WTC11 (cell line): ENCODE measurements around the gene SLC25A26. TPM values are rescaled to one million over a fixed set of nuclear protein-coding genes. Genes with fewer than 3 reads are reported as not detected.

Experiments
- AFF4 ChIP-seq: sonication (generic); formaldehyde crosslinking; IDR thresholded peaks from 2 replicates; pipeline ENCODE4 v1.8.1; 2023; ENCODE audit warnings: mild to moderate bottlenecking, missing genetic modification reagents, borderline replicate concordance
- AR ChIP-seq: fragments of 250-450 bp; sonication (Bioruptor Pico); IDR thresholded peaks from 2 replicates; pipeline ENCODE4 v1.9.0; 2021; ENCODE audit warnings: mild to moderate bottlenecking
- ARID4B ChIP-seq: sonication (generic); formaldehyde crosslinking; IDR thresholded peaks from 2 replicates; pipeline ENCODE4 v1.8.0; 2023; ENCODE audit warnings: missing genetic modification reagents, mild to moderate bottlenecking, borderline replicate concordance
- GABPB1 ChIP-seq: sonication (generic); formaldehyde crosslinking; IDR thresholded peaks from 2 replicates; pipeline ENCODE4 v1.8.1; 2023; ENCODE audit warnings: mild to moderate bottlenecking, missing genetic modification reagents
- KAT7 ChIP-seq: sonication (generic); formaldehyde crosslinking; IDR thresholded peaks from 2 replicates; pipeline ENCODE4 v1.8.1; 2023; ENCODE audit warnings: missing genetic modification reagents, mild to moderate bottlenecking, borderline replicate concordance
- MXD4 ChIP-seq: fragments of 250-450 bp; sonication (Bioruptor Pico); IDR thresholded peaks from 2 replicates; pipeline ENCODE4 v1.8.0; 2021; ENCODE audit warnings: mild to moderate bottlenecking, moderate library complexity, borderline replicate concordance
- NFYB ChIP-seq: sonication (generic); formaldehyde crosslinking; conservative IDR thresholded peaks from 2 replicates; pipeline ENCODE4 v1.8.0; 2022; ENCODE audit warnings: low read depth, missing genetic modification reagents
- NR3C1 ChIP-seq: sonication (generic); formaldehyde crosslinking; conservative IDR thresholded peaks from 2 replicates; pipeline ENCODE4 v1.8.1; 2023; ENCODE audit warnings: low read depth, mild to moderate bottlenecking, missing genetic modification reagents
- OVOL2 ChIP-seq: fragments of 250-450 bp; sonication (Bioruptor Pico); IDR thresholded peaks from 2 replicates; pipeline ENCODE4 v1.9.0; 2021; ENCODE audit warnings: mild to moderate bottlenecking, borderline replicate concordance
- USF1 ChIP-seq: sonication (generic); formaldehyde crosslinking; IDR thresholded peaks from 2 replicates; pipeline ENCODE4 v1.8.0; 2022; ENCODE audit warnings: mild to moderate bottlenecking, missing genetic modification reagents
- ZNF232 ChIP-seq: sonication (generic); formaldehyde crosslinking; IDR thresholded peaks from 2 replicates; pipeline ENCODE4 v1.8.0; 2022; ENCODE audit warnings: mild to moderate bottlenecking, missing genetic modification reagents
- total RNA-seq: library from RNA; stranded (reverse); gene quantifications from 3 replicates; pipeline ENCODE4 v1.2.3, GENCODE V29; 2021
- TF ChIP-seq, protein P1 (sequence below): fragments of 250-450 bp; sonication (Bioruptor Pico); IDR thresholded peaks from 2 replicates; pipeline ENCODE4 v1.9.0; 2021; ENCODE audit warnings: mild to moderate bottlenecking
- TF ChIP-seq, protein P2 (sequence below): sonication (generic); formaldehyde crosslinking; IDR thresholded peaks from 2 replicates; pipeline ENCODE4 v1.8.0; 2022; ENCODE audit warnings: mild to moderate bottlenecking, missing genetic modification reagents
- TF ChIP-seq, protein P3 (sequence below): sonication (generic); formaldehyde crosslinking; IDR thresholded peaks from 2 replicates; pipeline ENCODE4 v1.8.1; 2022; ENCODE audit warnings: mild to moderate bottlenecking, missing genetic modification reagents, moderate library complexity, borderline replicate concordance

Gene SLC25A26
- total RNA-seq, 1 experiment from 2014 or later: 29.1 TPM

- no peak for TF ChIP-seq AFF4
- no peak for TF ChIP-seq GABPB1 (CRISPR knock-in tag)
- TF ChIP-seq, protein P1, sequence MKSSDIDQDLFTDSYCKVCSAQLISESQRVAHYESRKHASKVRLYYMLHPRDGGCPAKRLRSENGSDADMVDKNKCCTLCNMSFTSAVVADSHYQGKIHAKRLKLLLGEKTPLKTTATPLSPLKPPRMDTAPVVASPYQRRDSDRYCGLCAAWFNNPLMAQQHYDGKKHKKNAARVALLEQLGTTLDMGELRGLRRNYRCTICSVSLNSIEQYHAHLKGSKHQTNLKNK (CRISPR knock-in tag): no peak
- no peak for TF ChIP-seq NFYB (CRISPR knock-in tag)
- no peak for TF ChIP-seq OVOL2 (CRISPR knock-in tag)
- no peak for TF ChIP-seq NR3C1 (CRISPR knock-in tag)
- TF ChIP-seq ZNF232 (CRISPR knock-in tag): no peak
- TF ChIP-seq, protein P2, sequence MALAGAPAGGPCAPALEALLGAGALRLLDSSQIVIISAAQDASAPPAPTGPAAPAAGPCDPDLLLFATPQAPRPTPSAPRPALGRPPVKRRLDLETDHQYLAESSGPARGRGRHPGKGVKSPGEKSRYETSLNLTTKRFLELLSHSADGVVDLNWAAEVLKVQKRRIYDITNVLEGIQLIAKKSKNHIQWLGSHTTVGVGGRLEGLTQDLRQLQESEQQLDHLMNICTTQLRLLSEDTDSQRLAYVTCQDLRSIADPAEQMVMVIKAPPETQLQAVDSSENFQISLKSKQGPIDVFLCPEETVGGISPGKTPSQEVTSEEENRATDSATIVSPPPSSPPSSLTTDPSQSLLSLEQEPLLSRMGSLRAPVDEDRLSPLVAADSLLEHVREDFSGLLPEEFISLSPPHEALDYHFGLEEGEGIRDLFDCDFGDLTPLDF (CRISPR knock-in tag): no peak
- no peak for TF ChIP-seq USF1 (CRISPR knock-in tag)
- TF ChIP-seq ARID4B (CRISPR knock-in tag): no peak
- no peak for TF ChIP-seq AR (CRISPR knock-in tag)
- TF ChIP-seq, protein P3, sequence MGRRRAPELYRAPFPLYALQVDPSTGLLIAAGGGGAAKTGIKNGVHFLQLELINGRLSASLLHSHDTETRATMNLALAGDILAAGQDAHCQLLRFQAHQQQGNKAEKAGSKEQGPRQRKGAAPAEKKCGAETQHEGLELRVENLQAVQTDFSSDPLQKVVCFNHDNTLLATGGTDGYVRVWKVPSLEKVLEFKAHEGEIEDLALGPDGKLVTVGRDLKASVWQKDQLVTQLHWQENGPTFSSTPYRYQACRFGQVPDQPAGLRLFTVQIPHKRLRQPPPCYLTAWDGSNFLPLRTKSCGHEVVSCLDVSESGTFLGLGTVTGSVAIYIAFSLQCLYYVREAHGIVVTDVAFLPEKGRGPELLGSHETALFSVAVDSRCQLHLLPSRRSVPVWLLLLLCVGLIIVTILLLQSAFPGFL (CRISPR knock-in tag): no peak
- no peak for TF ChIP-seq MXD4 (CRISPR knock-in tag)
- TF ChIP-seq KAT7 (CRISPR knock-in tag): no peak
Observed at GRCh38 chr3:66413151-66413751, 192.4 kb downstream of the SLC25A26 start (continued).
